Fibroblast of skin of back (primary cell): Measurements from ENCODE around the gene PTPN9.
"Not testable (repeated sequence)": the region's sequence is repeated elsewhere in the genome, so short reads cannot be mapped to it uniquely, and the experiment has no call there.

ENCODE experiments used
- DNase-seq: peaks from one replicate; pipeline ENCODE4 v3.0.0-alpha.2; 2013

The PTPN9 gene

GRCh38 chr15:75582943-75583342, 3.8 kb upstream of the PTPN9 start:
- DNase-seq: not testable (repeated sequence)

GRCh38 chr15:75578173-75578947, 755 bp downstream of the PTPN9 start:
- DNase-seq: peak; percentile 25

GRCh38 chr15:75577401-75578172, 1.5 kb downstream of the PTPN9 start:
- DNase-seq: peak; percentile 19

- no peak for DNase-seq
Measured at GRCh38 chr15:75573648-75574384, 5.3 kb downstream of the PTPN9 start.

- DNase-seq: no peak
Measured at GRCh38 chr15:75570126-75570845, 8.8 kb downstream of the PTPN9 start.

- peak; percentile 49 for DNase-seq
Measured at GRCh38 chr15:75565062-75565970, 13.8 kb downstream of the PTPN9 start.

- DNase-seq: no peak
Measured at GRCh38 chr15:75561888-75562287, 17.2 kb downstream of the PTPN9 start.

- DNase-seq: not testable (repeated sequence)
Measured at GRCh38 chr15:75559360-75559759, 19.8 kb downstream of the PTPN9 start.

GRCh38 chr15:75558955-75559354, 20.2 kb downstream of the PTPN9 start:
- DNase-seq: not testable (repeated sequence)

GRCh38 chr15:75554717-75555116, 24.4 kb downstream of the PTPN9 start:
- peak; percentile 41 for DNase-seq

GRCh38 chr15:75553659-75554058, 25.5 kb downstream of the PTPN9 start:
- no peak for DNase-seq

GRCh38 chr15:75551091-75551490, 28.0 kb downstream of the PTPN9 start:
- DNase-seq: no peak

- no peak for DNase-seq
Measured at GRCh38 chr15:75545064-75545463, 34.1 kb downstream of the PTPN9 start.

- no peak for DNase-seq
Measured at GRCh38 chr15:75544359-75544758, 34.8 kb downstream of the PTPN9 start.

GRCh38 chr15:75542949-75543545, 36.1 kb downstream of the PTPN9 start:
- DNase-seq: not testable (repeated sequence)

- no peak for DNase-seq
Measured at GRCh38 chr15:75542386-75542797, 36.7 kb downstream of the PTPN9 start.

GRCh38 chr15:75538376-75538775, 40.7 kb downstream of the PTPN9 start:
- DNase-seq: no peak

GRCh38 chr15:75533945-75534344, 45.2 kb downstream of the PTPN9 start:
- DNase-seq: no peak

GRCh38 chr15:75532413-75533250, 46.5 kb downstream of the PTPN9 start:
- peak; percentile 30 for DNase-seq

GRCh38 chr15:75531041-75531450, 48.1 kb downstream of the PTPN9 start:
- DNase-seq: no peak
